Measurements from ENCODE around the gene C1QTNF9B.

The C1QTNF9B gene

GRCh38 chr13:23923031-23923430 is 25.7 kb upstream of the C1QTNF9B start:
- no peak overlapping the region for H3K4me3 ChIP-seq (replicated peaks in 1 of 2; ENCODE audit: low read depth in 2 of 2, low read length in 2 of 2)
- TF ChIP-seq CTCF (IDR thresholded peaks at IDR 0.05; ENCODE audit: low read depth, low read length) = no peak
- DNase-seq (ENCODE audit: low read depth in 2 of 2) = no peak

- no peak overlapping the region for H3K4me3 ChIP-seq (replicated peaks in 1 of 2; ENCODE audit: low read depth in 2 of 2, low read length in 2 of 2)
- no peak for TF ChIP-seq CTCF (IDR thresholded peaks at IDR 0.05; ENCODE audit: low read depth, low read length)
- no peak for DNase-seq (ENCODE audit: low read depth in 2 of 2)
These were observed 25.0 kb upstream of the C1QTNF9B start for GRCh38 chr13:23922005-23922932.

- TF ChIP-seq CTCF (IDR thresholded peaks at IDR 0.05; ENCODE audit: low read depth, low read length) = peak; percentile 61
- DNase-seq (ENCODE audit: low read depth in 2 of 2) = peak; percentile 69 to 78
- H3K4me3 ChIP-seq (replicated peaks in 1 of 2; ENCODE audit: low read depth in 2 of 2, low read length in 2 of 2) = no peak overlapping the region
These were observed 24.2 kb upstream of the C1QTNF9B start for GRCh38 chr13:23921451-23921888.

- TF ChIP-seq CTCF (IDR thresholded peaks at IDR 0.05; ENCODE audit: low read depth, low read length) = no peak
- no peak overlapping the region for H3K4me3 ChIP-seq (replicated peaks in 1 of 2; ENCODE audit: low read depth in 2 of 2, low read length in 2 of 2)
- no peak for DNase-seq (ENCODE audit: low read depth in 2 of 2)
These were observed 21.7 kb upstream of the C1QTNF9B start for GRCh38 chr13:23919006-23919405.

GRCh38 chr13:23918208-23918607 is 20.9 kb upstream of the C1QTNF9B start:
- H3K4me3 ChIP-seq (replicated peaks in 1 of 2; ENCODE audit: low read depth in 2 of 2, low read length in 2 of 2) = no peak overlapping the region
- peak in 1 of 2 donors; percentile 36 for DNase-seq (ENCODE audit: low read depth in 2 of 2)
- TF ChIP-seq CTCF (IDR thresholded peaks at IDR 0.05; ENCODE audit: low read depth, low read length) = no peak

GRCh38 chr13:23915308-23915707 is 18.0 kb upstream of the C1QTNF9B start:
- no peak overlapping the region for H3K4me3 ChIP-seq (replicated peaks in 1 of 2; ENCODE audit: low read depth in 2 of 2, low read length in 2 of 2)
- TF ChIP-seq CTCF (IDR thresholded peaks at IDR 0.05; ENCODE audit: low read depth, low read length) = no peak
- no peak for DNase-seq (ENCODE audit: low read depth in 2 of 2)
